ENCODE results near the gene GPAM. TPM values are rescaled to one million over a fixed set of nuclear protein-coding genes. Genes with fewer than 3 reads are reported as not detected.

GPAM gene
- total and polyA plus RNA-seq, 7 donors: 0.92 to 61.4 (median 5.5) TPM

- DNase-seq: no peak
- Histone ChIP-seq H3K27ac (no peak overlapping the region), H3K36me3 (no peaks in the 10 kb centered on the region), H3K27me3 (no peaks in the 10 kb centered on the region), H3K9me3 (no peaks in the 10 kb centered on the region), H3K4me3 (no peak overlapping the region), H3K4me1 (no peaks in the 10 kb centered on the region)
- WGBS, 2 donors: 64 to 69% methylated on average over 5 of the region's 5 CpGs
- no peak for TF ChIP-seq EP300 (IDR thresholded peaks at IDR 0.05)
- no peak for TF ChIP-seq CTCF (IDR thresholded peaks at IDR 0.05)
- TF ChIP-seq POLR2A (IDR thresholded peaks at IDR 0.05): no peak
- no peak for TF ChIP-seq POLR2AphosphoS5 (IDR thresholded peaks at IDR 0.05)
- intact Hi-C loops (cut with DNase I): loop anchor here (2.0 kb wide), 2 partner anchors 384 to 1064 kb away; partner anchors contain the start of gene ADRA2A
Observed at GRCh38 chr10:112141292-112141691, 42.3 kb downstream of the GPAM start.

- TF ChIP-seq POLR2A (IDR thresholded peaks at IDR 0.05) (no peak), EP300 (IDR thresholded peaks at IDR 0.05) (no peak), CTCF (IDR thresholded peaks at IDR 0.05) (peak; percentile 29 to 87 (median 71)), POLR2AphosphoS5 (IDR thresholded peaks at IDR 0.05) (no peak)
- Histone ChIP-seq H3K4me1 (no peaks in the 10 kb centered on the region), H3K27me3 (no peaks in the 10 kb centered on the region), H3K36me3 (no peaks in the 10 kb centered on the region), H3K27ac (no peak overlapping the region), H3K4me3 (no peak overlapping the region), H3K9me3 (no peaks in the 10 kb centered on the region)
- WGBS, 2 donors: 12 to 19% methylated on average over 11 of the region's 11 CpGs
- intact Hi-C loops (cut with DNase I): loop anchor here (2.0 kb wide), 2 partner anchors 384 to 1064 kb away; partner anchors contain the start of gene ADRA2A
- DNase-seq: peak; percentile 73
Observed at GRCh38 chr10:112140110-112140970, 43.2 kb downstream of the GPAM start.

- Histone ChIP-seq H3K27ac (no peak overlapping the region), H3K27me3 (no peaks in the 10 kb centered on the region), H3K4me1 (no peaks in the 10 kb centered on the region), H3K36me3 (no peaks in the 10 kb centered on the region), H3K9me3 (no peaks in the 10 kb centered on the region), H3K4me3 (no peak overlapping the region)
- WGBS, 2 donors: 81 to 92% methylated on average over 7 of the region's 7 CpGs
- no peak for DNase-seq
- TF ChIP-seq EP300 (IDR thresholded peaks at IDR 0.05) (no peak), CTCF (IDR thresholded peaks at IDR 0.05) (no peak), POLR2A (IDR thresholded peaks at IDR 0.05) (no peak), POLR2AphosphoS5 (IDR thresholded peaks at IDR 0.05) (no peak)
- intact Hi-C loops (cut with DNase I): no loop called here
Observed at GRCh38 chr10:112139176-112139575, 44.4 kb downstream of the GPAM start.

GRCh38 chr10:112137154-112137987, 46.2 kb downstream of the GPAM start:
- WGBS, 2 donors: 50 to 52% methylated on average over 13 of the region's 13 CpGs
- peak; percentile 76 to 86 (median 82) for TF ChIP-seq CTCF (IDR thresholded peaks at IDR 0.05)
- TF ChIP-seq POLR2A (IDR thresholded peaks at IDR 0.05): no peak
- no peak for TF ChIP-seq EP300 (IDR thresholded peaks at IDR 0.05)
- TF ChIP-seq POLR2AphosphoS5 (IDR thresholded peaks at IDR 0.05): no peak

More at GRCh38 chr10:112137154-112137987, 46.2 kb downstream of the GPAM start:
- Histone ChIP-seq H3K27ac (no peak overlapping the region), H3K4me3 (no peak overlapping the region), H3K36me3 (no peaks in the 10 kb centered on the region), H3K9me3 (no peaks in the 10 kb centered on the region), H3K27me3 (no peaks in the 10 kb centered on the region), H3K4me1 (no peaks in the 10 kb centered on the region)
- intact Hi-C loops (cut with DNase I): no loop called here
- peak; percentile 82 for DNase-seq
